Ascending aorta (tissue), 2 donors: ENCODE measurements around the gene FDPS. TPM values are rescaled to one million over a fixed set of nuclear protein-coding genes. Genes with fewer than 3 reads are reported as not detected.

Experiments used
- DNase-seq, 2 donors: peaks; one replicate each; pipeline ENCODE4 v3.0.0-alpha.2; 2019; ENCODE audit warnings: low spot score in 2 of 2
- H3K27ac ChIP-seq, 2 donors: fragments of 200-600 bp; sonication (generic); one replicate each; pipeline ENCODE4 v1.5.1; 2016 to 2017; ENCODE audit warnings: mild to moderate bottlenecking in 1 of 2
- H3K27me3 ChIP-seq: fragments of 200-600 bp; sonication (generic); one replicate; pipeline ENCODE4 v1.5.1; 2017
- H3K36me3 ChIP-seq, 2 donors: fragments of 200-600 bp; sonication (generic); one replicate each; pipeline ENCODE4 v1.5.1; 2016
- H3K4me1 ChIP-seq, 2 donors: fragments of 200-600 bp; sonication (generic); one replicate each; pipeline ENCODE4 v1.5.1; 2016 to 2017; ENCODE audit warnings: mild to moderate bottlenecking in 1 of 2
- H3K4me3 ChIP-seq, 2 donors: fragments of 200-600 bp; sonication (generic); one replicate each; pipeline ENCODE4 v1.5.1; 2016 to 2017; ENCODE audit warnings: mild to moderate bottlenecking in 1 of 2
- H3K9me3 ChIP-seq, 2 donors: fragments of 200-600 bp; sonication (generic); one replicate each; pipeline ENCODE4 v1.5.1; 2016
- CTCF ChIP-seq, 3 experiments: fragments of 200-600 bp in 2 of 3; fragments of 450-650 bp in 1 of 3; sonication (generic) in 2 of 3; IDR thresholded peaks; one replicate each; pipeline ENCODE4 v1.5.1; 2016 to 2019; ENCODE audit warnings: antibody characterized with exemption in 3 of 3, mild to moderate bottlenecking in 1 of 3, moderate library complexity in 1 of 3
- intact Hi-C: fragments of 100-400 bp; cut with DNase I; formaldehyde crosslinking; loops from one replicate; pipeline ENCODE4 v1.15.1; 2023
- total RNA-seq: library from RNA; depleted of rRNA; stranded (reverse); fragments of >200 nt; gene quantifications from one replicate; pipeline ENCODE4 v1.1.0, GENCODE V29; 2016

Gene FDPS
- total RNA-seq, 1 donor from 2014 or later: 51.7 TPM

DNA sequence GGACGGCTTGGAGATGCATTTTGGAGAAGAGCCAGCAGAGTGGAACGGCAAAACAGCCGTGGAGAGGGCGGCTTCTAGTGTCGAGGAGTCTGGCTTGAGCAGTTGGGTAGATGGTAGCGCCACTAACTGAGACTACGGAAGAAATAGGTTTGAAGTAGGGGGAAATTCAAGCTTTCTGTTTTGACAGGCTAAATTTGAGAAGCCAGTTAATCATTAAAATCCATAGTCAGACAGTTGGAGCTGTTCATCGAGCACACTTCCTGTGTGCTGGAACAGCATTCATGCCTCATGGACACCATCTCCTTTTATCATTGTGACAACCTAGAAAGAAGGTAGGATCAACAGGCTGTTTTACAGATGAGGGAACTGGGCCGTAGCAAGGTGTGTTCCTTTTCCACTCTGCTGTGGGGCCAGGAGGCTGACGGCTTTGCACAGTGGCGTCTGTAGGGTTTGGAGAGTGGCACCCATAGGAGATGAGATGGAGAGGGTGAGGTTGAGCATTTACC, 4.1 kb upstream of the FDPS start:
- no peak for DNase-seq
- intact Hi-C loops: no loop called here
- no peak overlapping the region for H3K4me3 ChIP-seq
- no peaks in the 10 kb centered on the region for H3K36me3 ChIP-seq
- no peak overlapping the region for H3K27ac ChIP-seq
- peaks cover 2 to 4% of the 10 kb centered on the region in 2 donors for H3K4me1 ChIP-seq
- no peak for TF ChIP-seq CTCF (IDR thresholded peaks at IDR 0.05)
- no peaks in the 10 kb centered on the region for H3K9me3 ChIP-seq
- no peaks in the 10 kb centered on the region for H3K27me3 ChIP-seq

GRCh38 chr1:155305881-155306391, 2.7 kb upstream of the FDPS start:
- Histone ChIP-seq H3K4me3 (no peak overlapping the region), H3K27me3 (no peaks in the 10 kb centered on the region), H3K36me3 (no peaks in the 10 kb centered on the region), H3K27ac (no peak overlapping the region), H3K4me1 (peaks cover 6 to 9% of the 10 kb centered on the region in 2 donors), H3K9me3 (no peaks in the 10 kb centered on the region)
- no peak for TF ChIP-seq CTCF (IDR thresholded peaks at IDR 0.05)
- no peak for DNase-seq
- intact Hi-C loops: no loop called here

DNA sequence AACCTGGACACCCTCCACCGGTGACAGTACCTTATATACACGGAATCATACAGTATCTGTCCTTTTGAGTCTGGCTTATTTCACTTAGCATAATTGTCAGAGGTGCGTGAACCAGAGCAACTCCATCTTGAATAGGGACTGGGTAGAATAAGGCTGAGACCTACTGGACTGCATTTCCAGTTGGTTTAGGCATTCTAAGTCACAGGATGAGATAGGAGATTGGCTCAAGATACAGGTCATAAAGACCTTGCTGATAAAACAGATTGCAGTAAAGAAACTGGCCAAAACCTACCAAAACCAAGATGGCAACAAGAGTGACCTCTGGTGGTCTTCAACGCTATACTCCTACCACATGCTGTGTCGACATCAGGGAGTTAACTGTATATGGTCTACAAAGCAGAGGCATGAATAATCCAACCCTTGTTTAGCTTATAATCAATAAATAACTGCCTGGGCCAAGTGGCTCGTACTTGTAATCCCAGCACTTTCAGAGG, 1.4 kb upstream of the FDPS start:
- intact Hi-C loops: no loop called here
- H3K27ac ChIP-seq: no peak overlapping the region
- no peaks in the 10 kb centered on the region for H3K36me3 ChIP-seq
- TF ChIP-seq CTCF (IDR thresholded peaks at IDR 0.05): peak in 1 of 3 experiments; percentile 21
- no peaks in the 10 kb centered on the region for H3K27me3 ChIP-seq
- H3K4me1 ChIP-seq: peaks cover 6 to 9% of the 10 kb centered on the region in 2 donors
- no peaks in the 10 kb centered on the region for H3K9me3 ChIP-seq
- H3K4me3 ChIP-seq: no peak overlapping the region
- DNase-seq: no peak

- Histone ChIP-seq H3K27ac (peak overlapping the region; percentile 87), H3K27me3 (no peaks in the 10 kb centered on the region), H3K9me3 (no peaks in the 10 kb centered on the region), H3K4me1 (peaks cover 6 to 9% of the 10 kb centered on the region in 2 donors), H3K4me3 (peak overlapping the region; percentile 70 to 77), H3K36me3 (peaks cover 3 to 17% of the 10 kb centered on the region in 2 donors)
- TF ChIP-seq CTCF (IDR thresholded peaks at IDR 0.05): no peak
- DNase-seq: no peak
- intact Hi-C loops: no loop called here
These were observed 856 bp downstream of the FDPS start for GRCh38 chr1:155309423-155310021.

DNA sequence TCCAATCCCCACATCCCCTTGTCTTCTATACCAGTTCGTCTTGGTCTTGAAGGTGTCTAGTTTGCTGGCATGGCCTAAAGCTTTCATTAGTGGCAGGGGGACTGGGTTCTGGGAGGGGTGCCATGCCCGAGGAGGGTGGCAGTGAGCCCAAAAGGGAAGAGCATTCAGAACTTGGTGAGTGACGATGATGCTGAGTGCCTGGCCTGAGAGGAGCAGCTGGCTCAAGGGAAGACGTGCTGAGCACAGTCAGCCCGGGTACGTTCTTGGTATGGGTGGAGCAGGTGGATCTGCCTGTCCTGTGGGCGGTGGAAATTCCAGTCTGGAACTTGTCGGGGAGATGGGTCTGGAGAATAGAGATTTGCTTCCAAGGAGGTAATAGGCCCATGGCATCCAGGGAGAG, 4.6 kb downstream of the FDPS start:
- intact Hi-C loops: no loop called here
- H3K36me3 ChIP-seq: peaks cover 9 to 24% of the 10 kb centered on the region in 2 donors

More for the DNA sequence above, 4.6 kb downstream of the FDPS start:
- no peak overlapping the region for H3K4me3 ChIP-seq
- H3K27ac ChIP-seq: no peak overlapping the region
- H3K9me3 ChIP-seq: no peaks in the 10 kb centered on the region
- peaks cover 6 to 9% of the 10 kb centered on the region in 2 donors for H3K4me1 ChIP-seq
- no peak for DNase-seq
- no peaks in the 10 kb centered on the region for H3K27me3 ChIP-seq
- TF ChIP-seq CTCF (IDR thresholded peaks at IDR 0.05): no peak
